ENCODE results near the gene NKPD1.

DNA sequence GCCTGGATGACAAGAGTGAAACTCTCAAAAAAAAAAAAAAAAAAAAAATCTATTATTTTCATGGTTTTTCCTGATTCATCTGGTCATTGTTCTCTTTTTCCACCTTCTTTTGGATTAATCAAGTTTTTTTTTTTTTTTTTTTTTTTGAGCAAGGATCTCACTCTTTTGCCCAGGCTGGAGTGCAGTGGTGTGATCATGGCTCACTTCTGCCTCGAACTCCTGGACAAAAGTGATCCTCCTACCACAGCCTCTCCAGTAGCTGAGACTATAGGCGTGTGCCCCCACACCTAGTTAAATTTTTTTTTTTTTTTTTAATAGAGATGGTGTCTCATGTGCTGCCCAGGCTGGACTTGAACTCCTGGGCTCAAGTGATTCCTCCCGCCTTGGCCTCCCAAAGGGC is 45.5 kb upstream of the NKPD1 start:
- TF ChIP-seq POLR2AphosphoS5 (IDR thresholded peaks at IDR 0.05; ENCODE audit: insufficient read depth, low read depth, low read length) (no peak), EZH2 (IDR thresholded peaks at IDR 0.05; ENCODE audit: borderline replicate concordance, low read depth, low read length, severe bottlenecking) (no peak), POLR2A (IDR thresholded peaks at IDR 0.05; ENCODE audit: low read depth, low read length) (no peak), JUN (IDR thresholded peaks at IDR 0.05; ENCODE audit: borderline replicate concordance, insufficient read depth, insufficient read length, low read depth) (no peak), MYC (IDR thresholded peaks at IDR 0.05; ENCODE audit: low read depth, low read length) (no peak)
- TF ChIP-seq, protein P1, sequence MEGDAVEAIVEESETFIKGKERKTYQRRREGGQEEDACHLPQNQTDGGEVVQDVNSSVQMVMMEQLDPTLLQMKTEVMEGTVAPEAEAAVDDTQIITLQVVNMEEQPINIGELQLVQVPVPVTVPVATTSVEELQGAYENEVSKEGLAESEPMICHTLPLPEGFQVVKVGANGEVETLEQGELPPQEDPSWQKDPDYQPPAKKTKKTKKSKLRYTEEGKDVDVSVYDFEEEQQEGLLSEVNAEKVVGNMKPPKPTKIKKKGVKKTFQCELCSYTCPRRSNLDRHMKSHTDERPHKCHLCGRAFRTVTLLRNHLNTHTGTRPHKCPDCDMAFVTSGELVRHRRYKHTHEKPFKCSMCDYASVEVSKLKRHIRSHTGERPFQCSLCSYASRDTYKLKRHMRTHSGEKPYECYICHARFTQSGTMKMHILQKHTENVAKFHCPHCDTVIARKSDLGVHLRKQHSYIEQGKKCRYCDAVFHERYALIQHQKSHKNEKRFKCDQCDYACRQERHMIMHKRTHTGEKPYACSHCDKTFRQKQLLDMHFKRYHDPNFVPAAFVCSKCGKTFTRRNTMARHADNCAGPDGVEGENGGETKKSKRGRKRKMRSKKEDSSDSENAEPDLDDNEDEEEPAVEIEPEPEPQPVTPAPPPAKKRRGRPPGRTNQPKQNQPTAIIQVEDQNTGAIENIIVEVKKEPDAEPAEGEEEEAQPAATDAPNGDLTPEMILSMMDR (IDR thresholded peaks at IDR 0.05; ENCODE audit: extremely low read depth in 1 of 2, insufficient read depth in 1 of 2, low read depth in 1 of 2, low read length in 2 of 2): no peak
- TF ChIP-seq, protein P2, sequence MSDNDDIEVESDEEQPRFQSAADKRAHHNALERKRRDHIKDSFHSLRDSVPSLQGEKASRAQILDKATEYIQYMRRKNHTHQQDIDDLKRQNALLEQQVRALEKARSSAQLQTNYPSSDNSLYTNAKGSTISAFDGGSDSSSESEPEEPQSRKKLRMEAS (IDR thresholded peaks at IDR 0.05; ENCODE audit: insufficient read depth, insufficient read length): no peak

Measured in endothelial cell of umbilical vein (primary cell).